SK-N-SH (cell line): ENCODE results near the gene SLC6A11. TPM values are rescaled to one million over a fixed set of nuclear protein-coding genes. Genes with fewer than 3 reads are reported as not detected.

Source experiments
- CTCF ChIA-PET: fragments of 300-600, 350-600 bp; formaldehyde crosslinking; extraction: SDS; loops from one replicate; lab custom pipeline; 2021; lab: Yijun Ruan, JAX
- POLR2A ChIA-PET: fragments of 350-600 bp; sonication (Branson Sonifier 250); formaldehyde crosslinking; extraction: SDS; loops from one replicate; lab custom pipeline; 2020; ENCODE audit warnings: antibody characterized with exemption, inconsistent platforms; lab: Yijun Ruan, JAX
- DNase-seq: peaks from one replicate; pipeline ENCODE4 v3.0.0; 2012
- H2AFZ ChIP-seq: fragments of 200-600 bp; sonication (generic); 2 replicates; pipeline ENCODE4 v1.8.1; 2016; ENCODE audit warnings: antibody characterized with exemption, mild to moderate bottlenecking, low read depth
- H3F3A ChIP-seq: fragments of 200-600 bp; sonication (generic); replicated peaks from 2 replicates; pipeline ENCODE3; 2016; ENCODE audit warnings: antibody characterized with exemption, mild to moderate bottlenecking; ENCODE audit not compliant: insufficient read depth
- H3K27ac ChIP-seq, 2 experiments: fragments of 200-500 bp in 1 of 2; fragments of 200-600 bp in 1 of 2; sonication (Bioruptor generic) in 1 of 2; sonication (generic), shearing (Covaris generic) in 1 of 2; 2 replicates each; pipeline versions ENCODE4 v1.5.1 to v1.6.1; 2014 to 2016; ENCODE audit warnings: low read depth in 2 of 2, inconsistent platforms in 1 of 2, low read length in 1 of 2, mild to moderate bottlenecking in 1 of 2, mixed read lengths in 1 of 2
- H3K27me3 ChIP-seq: fragments of 200-600 bp; sonication (generic), shearing (Covaris generic); 2 replicates; pipeline ENCODE4 v1.6.1; 2016; ENCODE audit warnings: mixed run types; ENCODE audit not compliant: insufficient read depth
- H3K36me3 ChIP-seq, 2 experiments: fragments of 200-500 bp in 1 of 2; fragments of 200-600 bp in 1 of 2; sonication (Bioruptor generic) in 1 of 2; sonication (generic) in 1 of 2; replicated peaks in 1 of 2; 2 replicates each; pipeline versions ENCODE3 to v1.5.1; 2014 to 2016; ENCODE audit warnings: low read length in 1 of 2, mild to moderate bottlenecking in 1 of 2; ENCODE audit not compliant: insufficient read depth in 2 of 2, control insufficient read depth in 1 of 2
- H3K4me1 ChIP-seq, 2 experiments: fragments of 200-500 bp in 1 of 2; fragments of 200-600 bp in 1 of 2; sonication (Bioruptor generic) in 1 of 2; sonication (generic), shearing (Covaris generic) in 1 of 2; 2 replicates each; pipeline versions ENCODE4 v1.5.1 to v1.6.1; 2014 to 2016; ENCODE audit warnings: low read depth in 1 of 2, low read length in 1 of 2, mixed run types in 1 of 2; ENCODE audit not compliant: insufficient read depth in 2 of 2, control insufficient read depth in 1 of 2
- H3K4me2 ChIP-seq: fragments of 200-600 bp; sonication (generic), shearing (Covaris generic); 2 replicates; pipeline ENCODE4 v1.6.1; 2017; ENCODE audit warnings: mixed run types
- H3K4me3 ChIP-seq, 2 experiments: fragments of 200-500 bp in 1 of 2; fragments of 200-600 bp in 1 of 2; sonication (Bioruptor generic) in 1 of 2; sonication (generic), shearing (Covaris generic) in 1 of 2; 2 replicates each; pipeline versions ENCODE4 v1.5.1 to v1.8.1; 2014 to 2016; ENCODE audit warnings: low read depth in 2 of 2, inconsistent platforms in 1 of 2, low read length in 1 of 2, mild to moderate bottlenecking in 1 of 2, mixed read lengths in 1 of 2, moderate library complexity in 1 of 2
- H3K79me2 ChIP-seq: fragments of 200-600 bp; sonication (generic); 2 replicates; pipeline ENCODE4 v1.8.1; 2017; ENCODE audit warnings: mild to moderate bottlenecking; ENCODE audit not compliant: insufficient read depth
- H3K9ac ChIP-seq: fragments of 200-600 bp; sonication (generic); 2 replicates; pipeline ENCODE4 v1.6.1; 2017; ENCODE audit warnings: mixed run types
- H3K9me2 ChIP-seq: fragments of 200-600 bp; sonication (generic); 2 replicates; pipeline ENCODE4 v1.6.1; 2017; ENCODE audit warnings: mixed run types
- H3K9me3 ChIP-seq: fragments of 200-600 bp; sonication (generic); 2 replicates; pipeline ENCODE4 v1.6.1; 2017; ENCODE audit warnings: mixed run types, mild to moderate bottlenecking, moderate library complexity
- H4K20me1 ChIP-seq: fragments of 200-600 bp; sonication (generic); 2 replicates; pipeline ENCODE4 v1.6.1; 2017; ENCODE audit warnings: mild to moderate bottlenecking, mixed run types; ENCODE audit not compliant: insufficient read depth
- CTCF ChIP-seq: fragments of 200-600 bp; sonication (generic); IDR thresholded peaks from 2 replicates; pipeline ENCODE4 v1.6.1; 2017; ENCODE audit warnings: antibody characterized with exemption, mild to moderate bottlenecking, moderate library complexity
- EZH2phosphoT487 ChIP-seq: fragments of 200-600 bp; sonication (generic); IDR thresholded peaks from 2 replicates; pipeline ENCODE4 v1.6.1; 2017; ENCODE audit warnings: low read depth, mixed run types, mild to moderate bottlenecking, antibody characterized with exemption, moderate library complexity, borderline replicate concordance
- FOXM1 ChIP-seq: IDR thresholded peaks from 2 replicates; pipeline ENCODE4 v1.4.0; 2012; ENCODE audit warnings: low read depth, mild to moderate bottlenecking
- GABPA ChIP-seq: IDR thresholded peaks from 2 replicates; pipeline ENCODE4 v1.4.0; 2012; ENCODE audit warnings: low read depth, mild to moderate bottlenecking
- GATA2 ChIP-seq: sonication (generic); formaldehyde crosslinking; IDR thresholded peaks from 2 replicates; pipeline ENCODE4 v1.5.0; 2020; ENCODE audit warnings: mild to moderate bottlenecking, missing genetic modification reagents
- IRF3 ChIP-seq: fragments of 150-350 bp; IDR thresholded peaks from 2 replicates; pipeline ENCODE4 v1.6.1; 2016; ENCODE audit warnings: mild to moderate bottlenecking, low read depth, low read length
- MAX ChIP-seq: IDR thresholded peaks from 2 replicates; pipeline ENCODE4 v1.4.0; 2012; ENCODE audit warnings: low read depth
- MEF2A ChIP-seq: IDR thresholded peaks from 2 replicates; pipeline ENCODE4 v1.4.0; 2012; ENCODE audit warnings: low read depth, borderline replicate concordance
- NFIC ChIP-seq: IDR thresholded peaks from 2 replicates; pipeline ENCODE4 v1.4.0; 2012; ENCODE audit warnings: borderline replicate concordance
- POLR2AphosphoS5 ChIP-seq: IDR thresholded peaks from 2 replicates; pipeline ENCODE4 v1.6.1; 2012; ENCODE audit warnings: low read depth, low read length
- REST ChIP-seq: IDR thresholded peaks from 2 replicates; pipeline ENCODE4 v1.6.1; 2012; ENCODE audit warnings: mild to moderate bottlenecking, low read depth, low read length, moderate library complexity
- SIN3A ChIP-seq: IDR thresholded peaks from 2 replicates; pipeline ENCODE4 v1.6.1; 2012; ENCODE audit warnings: low read depth, mild to moderate bottlenecking, low read length, moderate library complexity, borderline replicate concordance
- SMC3 ChIP-seq: IDR thresholded peaks from 2 replicates; pipeline ENCODE4 v1.6.1; 2012; ENCODE audit warnings: low read depth, low read length, improper control_type of control experiment
- TEAD4 ChIP-seq: IDR thresholded peaks from 2 replicates; pipeline ENCODE4 v1.4.0; 2012; ENCODE audit warnings: mild to moderate bottlenecking, borderline replicate concordance; ENCODE audit not compliant: insufficient read depth
- WGBS: methylation state at CpG from one replicate; pipeline ENCODE4 v1.1.6; 2017; ENCODE audit warnings: low lambda C conversion rate; 5-methylcytosine and 5-hydroxymethylcytosine counted together
- polyA plus RNA-seq, 3 experiments: library from polyadenylated mRNA; depleted of rRNA; stranded (reverse); fragments of >200 nt; gene quantifications; 2 replicates each; pipeline ENCODE4 v1.2.3, GENCODE V29; 2012

The SLC6A11 gene
- polyA plus RNA-seq, 1 of the 3 experiments (the other 2 are of a cell fraction): 0.03 TPM

DNA sequence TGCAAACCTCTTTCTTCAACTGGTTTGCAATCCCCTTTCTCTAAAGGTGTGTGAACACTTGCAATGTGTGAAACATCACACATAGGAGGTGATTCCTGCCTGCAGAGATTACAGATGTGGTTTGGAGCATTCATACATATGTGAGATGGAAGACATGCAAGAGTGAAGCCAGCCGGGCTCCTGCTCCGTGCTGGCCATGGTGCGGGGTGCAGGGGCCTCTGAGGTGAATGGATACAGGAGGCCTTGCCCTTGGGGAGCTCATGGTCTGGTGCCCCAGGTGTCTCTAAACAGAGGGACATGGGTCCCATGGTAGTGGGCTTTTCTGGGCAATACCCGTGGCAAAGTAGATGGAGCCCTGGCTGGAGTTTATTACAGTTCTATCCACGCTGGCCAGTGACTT is 6.0 kb downstream of the SLC6A11 start:
- WGBS: 18% methylated on average over 5 of the region's 5 CpGs

More for the DNA sequence above, 6.0 kb downstream of the SLC6A11 start:
- no peaks in the 10 kb centered on the region for H3K9me2 ChIP-seq
- H3K9me3 ChIP-seq: no peaks in the 10 kb centered on the region
- H3K4me1 ChIP-seq: peaks cover 0 to 4% of the 10 kb centered on the region in 2 experiments; a peak in 1 of 4 replicates
- H3K9ac ChIP-seq: no peak overlapping the region
- H3K79me2 ChIP-seq: no peaks in the 10 kb centered on the region
- H3K27ac ChIP-seq: no peak overlapping the region
- DNase-seq: no peak
- no peak overlapping the region for H3K4me3 ChIP-seq
- H3K27me3 ChIP-seq: no peaks in the 10 kb centered on the region
- TF ChIP-seq MEF2A: no peak
- TF ChIP-seq REST: no peak
- TF ChIP-seq NFIC: no peak
- no peak for TF ChIP-seq SIN3A
- no peak for TF ChIP-seq POLR2AphosphoS5
- no peak for TF ChIP-seq IRF3
- no peak for TF ChIP-seq EZH2phosphoT487
- TF ChIP-seq GATA2: no peak
- TF ChIP-seq CTCF: no peak
- TF ChIP-seq FOXM1: no peak
- TF ChIP-seq TEAD4: no peak
- TF ChIP-seq SMC3: no peak
- TF ChIP-seq GABPA: no peak
- no peak for TF ChIP-seq MAX
- no peak overlapping the region for H3K4me2 ChIP-seq
- ChIA-PET POLR2A (no interaction called here), CTCF (no interaction called here)
- H3K36me3 ChIP-seq: no peaks in the 10 kb centered on the region
- no peak overlapping the region for H2AFZ ChIP-seq
- H3F3A ChIP-seq: no peaks in the 10 kb centered on the region
- H4K20me1 ChIP-seq: no peaks in the 10 kb centered on the region
